ENCODE measurements around the gene CYB5RL. TPM values are rescaled to one million over a fixed set of nuclear protein-coding genes. Genes with fewer than 3 reads are reported as not detected.
"Not testable (repeated sequence)": the region's sequence is repeated elsewhere in the genome, so short reads cannot be mapped to it uniquely, and the experiment has no call there.

CYB5RL gene
- total RNA-seq, 2 experiments from 2014 or later, result 13.5 to 13.8 TPM

GRCh38 chr1:54166357-54166756, 33.5 kb downstream of the CYB5RL start:
- CTCF ChIA-PET, POLR2A ChIA-PET: not testable (repeated sequence)

DNA sequence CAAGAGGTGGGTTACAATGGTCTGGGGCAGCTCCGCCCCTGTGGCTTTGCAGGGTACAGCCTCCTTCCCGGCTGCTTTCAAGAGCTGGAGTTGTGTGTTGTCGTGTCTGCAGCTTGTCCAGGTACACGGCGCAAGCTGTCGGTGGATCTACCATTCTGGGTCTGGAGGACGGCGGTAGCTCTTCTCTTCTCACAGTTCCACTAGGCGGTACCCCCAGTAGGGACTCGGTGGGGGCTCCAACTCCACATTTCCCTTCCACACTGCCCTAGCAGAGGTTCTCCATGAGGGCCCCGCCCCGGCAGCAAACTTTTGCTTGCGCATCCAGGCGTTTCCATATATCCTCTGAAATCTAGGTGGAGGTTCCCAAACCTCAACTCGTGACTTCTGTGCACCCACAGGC, 34.7 kb downstream of the CYB5RL start:
- CTCF ChIA-PET, result no interaction called here
- POLR2A ChIA-PET, result no interaction called here

GRCh38 chr1:54163573-54163972, 36.3 kb downstream of the CYB5RL start:
- CTCF ChIA-PET, result no interaction called here

DNA sequence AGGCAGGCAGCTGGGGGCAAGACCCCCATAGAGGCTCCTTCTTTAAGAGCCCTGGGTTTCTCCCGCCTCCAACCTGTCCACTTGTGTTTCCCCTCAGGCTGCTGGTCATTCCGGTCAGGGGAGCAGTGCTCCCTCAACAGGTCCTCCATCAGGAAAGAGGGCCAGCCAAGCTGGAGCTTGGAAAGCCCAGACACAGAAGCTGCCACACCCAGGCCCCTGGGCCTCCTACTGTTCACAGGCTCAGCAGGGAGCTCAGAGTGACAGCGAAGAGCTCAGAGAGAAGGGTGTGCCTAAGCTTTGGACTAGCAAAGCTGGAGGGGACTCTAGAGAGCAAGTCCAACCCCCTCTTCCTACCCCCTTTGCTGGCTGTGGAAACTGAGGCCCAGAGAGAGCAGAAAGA, 36.8 kb downstream of the CYB5RL start:
- CTCF ChIA-PET, result no interaction called here
- POLR2A ChIA-PET, result no interaction called here

More at GRCh38 chr1:54163573-54163972, 36.3 kb downstream of the CYB5RL start:
- POLR2A ChIA-PET, result no interaction called here

DNA sequence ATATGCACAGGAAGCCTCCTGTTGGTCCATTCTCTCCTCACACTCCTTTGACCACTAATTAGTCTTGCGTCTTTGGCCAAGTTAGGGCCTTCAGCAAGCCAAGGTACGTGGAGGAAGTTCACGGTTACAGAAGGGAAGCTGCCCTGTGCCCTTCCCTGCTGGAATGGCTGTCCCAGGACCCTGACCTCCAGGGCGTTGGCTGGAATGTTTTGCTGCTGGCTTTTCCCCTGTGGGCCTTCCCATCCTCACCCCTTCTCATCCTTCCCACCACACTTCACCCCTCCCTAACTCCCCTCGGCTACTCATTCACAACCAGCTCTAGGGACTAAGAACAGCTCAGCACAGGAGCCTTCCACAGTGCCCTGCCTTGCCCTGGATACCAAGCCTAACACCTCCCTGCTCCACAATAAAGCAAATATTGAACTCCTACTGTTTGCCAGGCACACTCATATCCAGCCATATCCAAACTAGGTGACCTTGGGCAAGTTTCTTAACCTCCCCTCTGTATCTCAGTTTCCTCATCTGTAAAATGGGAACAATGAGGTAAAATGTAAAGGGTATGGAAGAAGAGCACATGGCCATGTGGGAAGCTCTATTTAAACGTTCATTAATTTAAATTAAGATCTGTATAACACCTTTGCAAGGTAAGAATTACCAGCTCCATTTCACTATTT, 38.2 kb downstream of the CYB5RL start:
- CTCF ChIA-PET, result no interaction called here
- POLR2A ChIA-PET, result no interaction called here

- ChIA-PET CTCF (no interaction called here), POLR2A (no interaction called here)
These were observed 39.5 kb downstream of the CYB5RL start for GRCh38 chr1:54160351-54160750.

- POLR2A ChIA-PET, result no interaction called here
- CTCF ChIA-PET, result no interaction called here
These were observed 40.0 kb downstream of the CYB5RL start for GRCh38 chr1:54159733-54160316.

GRCh38 chr1:54158071-54158470, 41.8 kb downstream of the CYB5RL start:
- CTCF ChIA-PET, result no interaction called here
- POLR2A ChIA-PET, result no interaction called here

DNA sequence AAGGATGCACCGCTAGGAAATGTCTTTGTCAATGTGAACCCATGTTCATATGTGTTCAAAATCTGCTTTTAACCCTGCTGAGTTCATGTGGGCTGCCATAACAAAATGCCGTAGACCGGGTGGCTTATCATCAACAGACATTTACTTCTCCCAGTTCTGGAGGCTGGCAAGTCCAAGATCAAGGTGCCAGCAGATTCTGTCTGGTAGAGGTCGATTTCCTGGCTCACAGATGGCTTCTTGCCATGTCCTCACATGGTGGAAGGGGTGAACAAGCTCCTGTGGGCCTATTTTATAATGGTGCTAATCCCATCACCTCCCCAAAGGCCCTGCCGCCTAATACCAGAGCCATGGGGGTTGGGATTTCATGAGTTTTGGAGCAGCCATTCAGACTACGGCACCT, 42.4 kb downstream of the CYB5RL start:
- POLR2A ChIA-PET, result no interaction called here
- CTCF ChIA-PET, result no interaction called here

- POLR2A ChIA-PET, result no interaction called here
- CTCF ChIA-PET, result no interaction called here
These were observed 42.8 kb downstream of the CYB5RL start for GRCh38 chr1:54156986-54157385.

- ChIA-PET CTCF (no interaction called here), POLR2A (no interaction called here)
These were observed 43.6 kb downstream of the CYB5RL start for GRCh38 chr1:54156201-54156600.

DNA sequence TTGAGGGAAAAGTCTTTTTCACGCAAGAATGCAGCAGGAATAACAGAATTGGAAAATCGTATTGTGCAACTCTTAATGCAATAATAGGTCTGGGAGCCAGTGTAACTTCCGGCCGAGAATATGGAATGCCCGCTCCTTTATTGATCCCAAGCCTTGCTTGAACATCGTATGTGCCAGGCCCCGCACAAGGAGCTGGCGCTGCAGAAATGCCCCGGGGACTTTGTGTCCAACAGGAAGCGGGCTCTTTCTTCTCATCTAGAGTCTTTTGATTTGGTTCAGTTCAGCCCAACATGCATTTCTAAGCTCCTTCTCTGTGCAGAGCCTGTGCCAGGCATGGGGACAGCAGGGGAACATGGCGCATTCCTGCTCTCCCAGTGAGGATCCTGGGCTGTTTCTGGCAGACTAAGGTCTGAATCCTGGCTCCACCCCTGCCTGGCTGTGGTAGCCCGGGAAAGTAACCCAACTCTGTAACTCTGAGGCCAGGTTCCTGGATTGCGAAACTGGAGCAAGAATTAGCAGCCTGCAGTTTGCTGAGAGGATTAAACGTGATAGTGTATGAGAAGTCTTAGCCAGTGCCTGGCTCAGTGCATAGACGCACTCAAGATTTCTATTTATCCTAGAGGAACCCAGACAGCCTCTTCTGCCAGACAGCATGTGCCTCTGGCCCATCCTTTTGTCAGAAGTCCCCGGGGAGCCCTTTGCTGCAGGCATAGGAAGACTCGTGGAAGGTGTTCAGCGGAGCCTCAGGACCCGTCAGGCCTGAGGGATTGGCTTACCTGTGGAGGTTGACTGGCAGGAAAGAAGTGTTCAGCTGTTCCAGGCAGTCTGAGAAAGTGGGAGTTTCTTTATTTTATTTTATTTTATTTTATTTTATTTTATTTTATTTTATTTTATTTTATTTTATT, 46.0 kb downstream of the CYB5RL start:
- CTCF ChIA-PET, result no interaction called here
- POLR2A ChIA-PET, result no interaction called here

DNA sequence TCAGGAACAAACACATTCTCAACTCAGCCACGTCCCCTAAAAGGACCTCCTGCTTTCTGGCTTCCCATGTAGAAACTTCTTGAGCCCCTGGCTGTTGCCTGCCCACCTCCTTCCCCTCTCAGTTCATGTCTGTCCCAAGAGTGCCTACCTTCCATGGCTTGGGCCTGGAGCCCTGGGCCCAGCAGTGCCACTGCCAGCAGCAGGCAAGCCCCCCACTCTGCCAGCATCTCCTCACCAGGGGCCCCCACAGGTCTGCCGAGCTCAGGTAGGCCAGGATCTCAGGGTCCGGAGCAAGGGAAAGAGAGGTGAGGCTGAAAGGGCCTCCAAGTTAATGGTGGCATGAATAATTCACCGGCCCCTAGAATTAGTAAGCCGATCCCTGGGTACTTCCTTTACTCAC, 47.1 kb downstream of the CYB5RL start, which contains the start of gene CDCP2:
Gene CDCP2, minus strand, starts transcription at position 305 of the 400 bp plus-strand sequence. Its CDS starts 78 bp downstream, at position 227.
- ChIA-PET POLR2A (no interaction called here), CTCF (no interaction called here)

GRCh38 chr1:54151013-54151412, 48.8 kb downstream of the CYB5RL start:
- ChIA-PET CTCF (no interaction called here), POLR2A (no interaction called here)

Other genes with a start within 250 kb of the CYB5RL start
- not detected for gene LDLRAD1, start 181.8 kb downstream of the CYB5RL start, total RNA-seq
- gene TMEM59, start 146.8 kb downstream of the CYB5RL start, total RNA-seq, result 100 to 1,000 TPM; 117 to 124 TPM
- gene TCEANC2, start 146.4 kb downstream of the CYB5RL start, total RNA-seq, result 10 to 100 TPM in 1 of 2 experiments, 1 to 10 TPM in 1; 9.1 to 11.5 TPM
- gene CDCP2, start 47.0 kb downstream of the CYB5RL start, total RNA-seq, result not detected
- gene MRPL37, start 137 bp upstream of the CYB5RL start, total RNA-seq, result 100 to 1,000 TPM; 218 to 226 TPM
- 10 to 100 TPM; 62.2 to 63.2 TPM for gene SSBP3, start 206.4 kb upstream of the CYB5RL start, total RNA-seq

All from activated CD8-positive, alpha-beta memory T cell treated with anti-CD3 and anti-CD28 coated beads for 36 hours (primary cell).